Activated CD4-positive, alpha-beta T cell treated with anti-CD3 and anti-CD28 coated beads, Interleukin-2, amount 10 ng/mL, durations not matched to agents 7 days and 5 days (primary cell): ENCODE data around the gene PRB2. TPM values are rescaled to one million over a fixed set of nuclear protein-coding genes. Genes with fewer than 3 reads are reported as not detected.
"Not testable (repeated sequence)": the region's sequence is repeated elsewhere in the genome, so short reads cannot be mapped to it uniquely, and the experiment has no call there.

Source experiments
- CTCF ChIA-PET: fragments of 350-600 bp; sonication (Branson Sonifier 250); formaldehyde crosslinking; loops from one replicate; lab custom pipeline; 2021; ENCODE audit warnings: antibody characterized with exemption; lab: Charles Lee
- POLR2A ChIA-PET: fragments of 350-600 bp; sonication (Branson Sonifier 250); formaldehyde crosslinking; loops from one replicate; lab custom pipeline; 2021; ENCODE audit warnings: antibody characterized with exemption; lab: Charles Lee
- DNase-seq: peaks from one replicate; pipeline ENCODE4 v3.0.0-alpha.2; 2020
- H3K27ac Mint-ChIP-seq: one replicate; pipeline ENCODE4 v1.8.0; 2021; ENCODE audit warnings: mild to moderate bottlenecking, moderate library complexity, mixed read lengths
- H3K27me3 Mint-ChIP-seq: one replicate; pipeline ENCODE4 v1.8.0; 2021; ENCODE audit warnings: mixed read lengths
- H3K36me3 Mint-ChIP-seq: one replicate; pipeline ENCODE4 v1.8.0; 2021; ENCODE audit warnings: low read depth, mixed read lengths
- H3K4me1 Mint-ChIP-seq: one replicate; pipeline ENCODE4 v1.8.0; 2021; ENCODE audit warnings: mixed read lengths
- H3K4me3 Mint-ChIP-seq: one replicate; pipeline ENCODE4 v1.8.0; 2021; ENCODE audit warnings: mild to moderate bottlenecking, moderate library complexity, mixed read lengths
- H3K9me3 Mint-ChIP-seq: one replicate; pipeline ENCODE4 v1.8.0; 2021; ENCODE audit warnings: mixed read lengths
- total RNA-seq, 2 experiments: library from RNA; stranded (reverse); gene quantifications; one replicate each; pipeline ENCODE4 v1.2.3, GENCODE V29; 2021

The PRB2 gene
- total RNA-seq, result not detected

DNA sequence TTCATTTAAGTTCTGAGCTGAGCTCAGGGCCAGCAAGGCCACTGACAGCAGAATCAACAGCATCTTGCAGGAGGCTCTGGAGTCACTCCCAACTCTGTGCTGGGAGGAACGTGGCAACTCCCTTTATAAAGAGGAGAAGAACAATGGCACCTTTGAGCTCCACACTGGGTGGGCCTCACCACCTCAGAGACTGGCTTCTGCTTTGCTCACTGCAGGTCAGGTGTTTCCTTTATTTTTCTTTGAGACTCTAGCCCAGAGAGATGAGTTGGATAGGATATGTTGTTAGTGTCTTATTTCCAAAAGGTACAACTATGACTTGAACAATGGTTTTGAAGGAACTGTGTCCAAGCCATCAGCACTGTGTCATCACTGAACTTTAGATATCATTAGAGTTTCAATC, at the start of gene PRB2:
PRB2 (minus strand) TSS at position 101 of the 400 bp plus-strand sequence; CDS start at position 63, 38 bp downstream.
- H3K36me3 Mint-ChIP-seq, H3K4me3 Mint-ChIP-seq, H3K4me1 Mint-ChIP-seq, H3K27me3 Mint-ChIP-seq, H3K27ac Mint-ChIP-seq, CTCF ChIA-PET, POLR2A ChIA-PET, H3K9me3 Mint-ChIP-seq, DNase-seq: not testable (repeated sequence)

DNA sequence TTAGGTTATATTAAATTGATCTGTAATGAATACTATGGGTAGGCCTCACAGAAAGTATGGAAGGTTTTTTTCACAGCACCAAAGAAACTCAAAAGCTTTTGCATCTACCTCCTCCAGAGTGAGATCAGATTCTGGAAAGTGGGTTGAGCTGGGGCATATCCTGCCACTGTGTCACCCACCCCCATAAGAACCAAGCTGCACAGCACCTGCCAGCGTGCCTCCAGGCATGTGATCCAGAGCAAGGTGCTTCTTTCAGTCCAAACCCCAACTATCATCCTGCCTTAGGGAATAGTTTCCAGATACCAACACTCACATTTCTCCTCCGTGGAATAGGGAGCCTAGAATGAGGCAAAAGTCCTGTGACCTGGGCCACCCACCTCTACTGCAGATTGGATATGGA, 42.6 kb upstream of the PRB2 start:
- H3K27me3 Mint-ChIP-seq, result no peaks in the 10 kb centered on the region
- no peaks in the 10 kb centered on the region for H3K4me1 Mint-ChIP-seq
- POLR2A ChIA-PET, result no interaction called here
- H3K36me3 Mint-ChIP-seq, result no peaks in the 10 kb centered on the region
- no peak overlapping the region for H3K27ac Mint-ChIP-seq
- no peak for DNase-seq
- peaks cover 2% of the 10 kb centered on the region for H3K9me3 Mint-ChIP-seq
- no peak overlapping the region for H3K4me3 Mint-ChIP-seq
- CTCF ChIA-PET, result interaction anchor here (0.9 kb wide), 1 partner anchor 11 kb away, joined by 3 read pairs; no protein-coding TSS in a partner anchor

DNA sequence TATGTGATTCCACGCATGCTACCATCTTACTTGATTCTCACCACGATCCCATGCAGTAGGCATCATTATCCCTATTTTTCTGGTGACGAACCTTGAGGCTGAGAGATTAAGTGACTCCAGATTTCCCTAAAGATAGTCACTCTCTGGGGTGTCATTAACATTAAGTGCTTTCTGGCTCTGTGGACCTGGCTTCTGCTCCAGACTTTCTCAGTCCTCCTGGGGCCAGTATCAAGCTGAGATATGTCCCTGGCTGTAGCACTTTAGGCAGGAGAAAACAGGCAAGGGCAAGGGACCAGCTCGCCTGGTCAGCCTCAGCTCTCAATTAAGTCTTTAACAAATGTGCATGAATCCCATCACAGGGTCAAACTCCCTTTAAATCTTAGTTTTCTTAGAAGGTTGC, 38.3 kb upstream of the PRB2 start:
- no peaks in the 10 kb centered on the region for H3K36me3 Mint-ChIP-seq
- POLR2A ChIA-PET, result no interaction called here
- H3K4me1 Mint-ChIP-seq, result no peaks in the 10 kb centered on the region
- no peaks in the 10 kb centered on the region for H3K27me3 Mint-ChIP-seq
- no peak overlapping the region for H3K4me3 Mint-ChIP-seq
- no peak for DNase-seq
- no peak overlapping the region for H3K27ac Mint-ChIP-seq
- peaks cover 2% of the 10 kb centered on the region for H3K9me3 Mint-ChIP-seq
- CTCF ChIA-PET, result no interaction called here

DNA sequence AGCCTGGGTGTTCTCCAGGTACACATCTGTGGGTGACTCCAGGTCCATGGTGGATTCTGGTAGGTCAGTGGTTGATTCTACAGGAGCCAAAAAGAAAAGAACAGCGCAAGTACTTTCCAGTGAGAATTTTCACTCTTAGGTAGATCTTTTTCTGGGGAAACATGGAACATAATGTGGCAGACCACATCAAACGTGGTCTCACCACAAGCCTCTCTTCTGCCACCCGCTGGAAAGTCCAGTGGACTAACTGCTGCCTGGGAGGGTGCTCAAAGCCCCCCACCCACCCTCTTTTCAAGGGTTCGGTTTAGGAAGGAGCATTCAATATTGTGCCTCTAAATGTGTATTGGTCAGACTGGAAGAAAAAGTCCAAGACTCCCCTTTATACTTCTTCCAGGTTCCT, 36.1 kb upstream of the PRB2 start:
- DNase-seq, result no peak
- no peaks in the 10 kb centered on the region for H3K27me3 Mint-ChIP-seq
- ChIA-PET CTCF (no interaction called here), POLR2A (no interaction called here)
- no peaks in the 10 kb centered on the region for H3K36me3 Mint-ChIP-seq
- H3K27ac Mint-ChIP-seq, result no peak overlapping the region
- no peaks in the 10 kb centered on the region for H3K4me1 Mint-ChIP-seq
- no peak overlapping the region for H3K4me3 Mint-ChIP-seq
- H3K9me3 Mint-ChIP-seq, result no peaks in the 10 kb centered on the region

DNA sequence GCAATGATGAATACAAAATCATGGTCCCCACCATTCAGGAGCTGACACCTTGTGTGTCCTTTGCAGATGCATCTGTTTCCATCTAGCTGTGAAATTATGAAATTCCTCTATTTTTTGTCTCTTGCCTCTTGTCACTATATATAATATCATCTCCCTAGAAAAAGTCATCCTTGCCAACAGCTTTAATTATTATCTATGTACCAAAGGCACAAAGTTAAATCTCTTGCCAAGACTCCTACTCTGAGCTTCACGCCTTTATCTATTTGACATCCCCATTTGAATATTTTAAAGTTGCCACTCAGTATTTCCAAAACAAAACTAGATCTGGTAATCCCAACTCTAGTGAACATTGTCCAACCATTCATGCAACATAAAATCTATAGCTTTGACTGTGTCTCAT, 32.0 kb upstream of the PRB2 start:
- Mint-ChIP-seq H3K4me3 (no peak overlapping the region), H3K9me3 (no peaks in the 10 kb centered on the region), H3K4me1 (no peaks in the 10 kb centered on the region), H3K27ac (no peak overlapping the region), H3K36me3 (no peaks in the 10 kb centered on the region), H3K27me3 (no peaks in the 10 kb centered on the region)
- no peak for DNase-seq
- ChIA-PET CTCF (interaction anchor here (1.2 kb wide), 1 partner anchor 11 kb away, joined by 3 read pairs; no protein-coding TSS in a partner anchor), POLR2A (no interaction called here)

DNA sequence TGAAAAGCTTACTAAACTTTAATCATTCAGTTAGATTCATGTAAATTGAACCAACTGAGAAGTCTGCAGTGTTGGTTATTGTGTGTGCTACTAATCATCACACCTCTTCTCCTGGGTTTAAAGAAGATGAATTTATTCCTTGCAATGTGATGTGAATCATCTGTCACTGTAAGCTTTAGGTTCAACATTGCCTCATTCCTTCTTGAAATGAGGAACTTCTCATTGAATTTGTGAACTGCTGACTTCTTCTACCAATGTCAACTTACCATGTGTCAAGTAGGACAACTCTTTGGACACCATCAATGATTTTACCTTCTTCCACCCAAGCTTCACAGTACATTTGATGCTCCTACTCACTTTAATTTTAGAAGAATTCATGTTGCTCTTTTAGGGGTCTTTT, 17.4 kb upstream of the PRB2 start:
- Mint-ChIP-seq H3K4me1 (no peaks in the 10 kb centered on the region), H3K27me3 (no peaks in the 10 kb centered on the region), H3K36me3 (no peaks in the 10 kb centered on the region), H3K27ac (no peak overlapping the region), H3K4me3 (no peak overlapping the region), H3K9me3 (peaks cover 8% of the 10 kb centered on the region)
- no peak for DNase-seq
- ChIA-PET POLR2A (no interaction called here), CTCF (no interaction called here)

DNA sequence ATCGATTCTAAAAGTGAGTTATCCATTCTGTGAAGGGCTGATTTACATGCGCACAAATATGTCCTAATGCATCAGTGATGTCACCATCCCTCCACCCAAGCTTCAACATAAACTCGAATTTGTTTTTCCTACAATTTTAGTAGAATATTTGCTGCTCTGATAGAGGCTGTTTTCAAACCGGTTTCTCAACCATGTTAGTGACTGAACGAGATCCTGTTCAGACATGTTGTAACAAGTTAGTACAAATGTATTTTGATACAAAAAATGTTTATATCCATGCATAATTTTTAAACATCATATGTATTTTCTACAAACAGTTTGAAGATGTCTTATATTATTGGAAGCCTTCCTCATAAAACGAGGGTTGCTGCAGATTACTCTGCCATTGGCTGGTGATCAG, 12.7 kb upstream of the PRB2 start:
- Mint-ChIP-seq H3K27ac (no peak overlapping the region), H3K4me1 (no peaks in the 10 kb centered on the region), H3K4me3 (no peak overlapping the region), H3K36me3 (no peaks in the 10 kb centered on the region), H3K27me3 (no peaks in the 10 kb centered on the region), H3K9me3 (peaks cover 8% of the 10 kb centered on the region)
- ChIA-PET CTCF (no interaction called here), POLR2A (no interaction called here)
- no peak for DNase-seq

DNA sequence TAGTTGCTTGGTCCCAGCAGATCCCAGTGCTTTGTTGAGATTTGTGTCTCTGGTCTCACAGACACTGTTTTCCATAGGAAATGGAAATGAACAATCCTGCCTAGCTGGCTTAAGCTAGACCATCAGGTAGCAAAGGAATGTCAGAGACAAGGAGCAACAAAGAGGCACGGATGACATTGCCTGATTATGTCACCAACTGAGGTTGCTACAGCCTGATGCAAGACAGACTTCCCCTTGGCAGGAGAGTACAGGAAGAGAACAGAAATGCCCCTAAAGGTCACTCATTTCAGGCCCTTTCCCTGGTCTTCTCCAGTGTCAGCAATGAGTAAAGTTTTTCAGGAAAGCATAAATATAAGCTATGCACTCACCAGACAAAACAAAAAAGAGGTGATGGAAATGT, 2.0 kb upstream of the PRB2 start:
- ChIA-PET POLR2A (no interaction called here), CTCF (no interaction called here)
- no peaks in the 10 kb centered on the region for H3K36me3 Mint-ChIP-seq

DNA sequence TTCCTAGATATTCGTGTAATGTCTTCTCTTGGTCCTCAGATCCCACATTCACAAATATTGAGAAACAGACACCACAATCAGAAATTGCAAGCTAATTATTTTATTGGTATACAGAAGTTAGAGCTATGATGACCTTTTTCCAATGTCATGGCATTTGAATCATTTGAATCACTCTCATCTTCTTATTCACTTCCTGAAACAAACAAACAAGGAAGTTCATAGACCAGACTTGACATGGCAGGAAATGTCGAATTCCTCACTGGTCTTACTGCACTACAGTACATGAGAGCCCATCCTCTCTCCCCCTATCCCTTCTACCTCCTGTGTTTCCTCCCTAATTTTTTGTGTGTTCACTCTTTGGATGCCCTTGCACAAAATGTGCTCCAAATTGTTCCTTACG, 3.9 kb downstream of the PRB2 start:
- CTCF ChIA-PET, H3K9me3 Mint-ChIP-seq, POLR2A ChIA-PET, H3K36me3 Mint-ChIP-seq, H3K27me3 Mint-ChIP-seq, H3K27ac Mint-ChIP-seq, DNase-seq, H3K4me3 Mint-ChIP-seq, H3K4me1 Mint-ChIP-seq: not testable (repeated sequence)

More for the DNA sequence above, 2.0 kb upstream of the PRB2 start:
- Mint-ChIP-seq H3K4me3 (no peak overlapping the region), H3K9me3 (no peaks in the 10 kb centered on the region), H3K27ac (no peak overlapping the region), H3K27me3 (peaks cover 6% of the 10 kb centered on the region), H3K4me1 (no peaks in the 10 kb centered on the region)
- DNase-seq, result no peak

DNA sequence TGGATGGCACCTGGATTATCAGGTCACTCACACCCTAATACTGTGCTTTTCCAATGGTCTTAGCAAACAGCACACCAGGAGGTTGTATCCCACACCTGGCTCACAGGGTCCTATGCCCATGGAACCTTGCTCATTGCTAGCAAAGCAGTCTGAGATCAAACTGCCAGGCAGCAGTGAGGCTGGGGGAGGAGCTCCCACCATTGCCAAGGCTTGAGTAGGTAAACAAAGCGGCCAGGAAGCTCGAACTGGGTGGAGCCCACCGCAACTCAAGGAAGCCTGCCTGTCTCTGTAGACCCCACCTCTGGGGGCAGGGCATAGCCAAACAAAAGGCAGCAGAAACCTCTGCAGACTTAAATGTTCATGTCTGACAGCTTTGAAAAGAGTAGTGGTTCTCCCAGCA, 17.9 kb downstream of the PRB2 start:
- H3K36me3 Mint-ChIP-seq, DNase-seq, H3K4me3 Mint-ChIP-seq, H3K4me1 Mint-ChIP-seq, H3K27ac Mint-ChIP-seq, H3K9me3 Mint-ChIP-seq, POLR2A ChIA-PET, H3K27me3 Mint-ChIP-seq: not testable (repeated sequence)
- CTCF ChIA-PET, result interaction anchor here (0.6 kb wide), 1 partner anchor 203 kb away, joined by 3 read pairs; no protein-coding TSS in a partner anchor

DNA sequence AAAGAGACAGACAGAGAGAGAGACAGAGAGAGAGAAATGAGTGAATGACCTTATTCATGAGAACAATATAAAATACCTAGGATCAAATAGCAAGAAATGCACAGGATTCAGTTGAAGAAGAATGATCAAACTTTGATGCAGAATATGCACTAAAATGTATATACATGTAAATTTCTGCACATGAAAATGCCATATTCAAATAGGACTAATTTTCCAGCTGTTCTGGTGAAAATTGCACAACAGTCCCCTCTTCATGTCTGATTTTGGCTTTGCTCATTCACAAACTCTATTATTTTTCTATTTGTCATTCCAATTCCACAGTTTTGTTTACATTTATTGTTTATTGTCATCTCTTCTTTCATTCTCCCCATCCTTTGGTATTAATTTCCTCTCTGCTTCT, 34.2 kb downstream of the PRB2 start:
- Mint-ChIP-seq H3K36me3 (no peaks in the 10 kb centered on the region), H3K9me3 (no peaks in the 10 kb centered on the region), H3K4me3 (no peak overlapping the region), H3K27ac (no peak overlapping the region), H3K4me1 (no peaks in the 10 kb centered on the region), H3K27me3 (no peaks in the 10 kb centered on the region)
- DNase-seq, result no peak
- POLR2A ChIA-PET, result no interaction called here
- CTCF ChIA-PET, result no interaction called here

DNA sequence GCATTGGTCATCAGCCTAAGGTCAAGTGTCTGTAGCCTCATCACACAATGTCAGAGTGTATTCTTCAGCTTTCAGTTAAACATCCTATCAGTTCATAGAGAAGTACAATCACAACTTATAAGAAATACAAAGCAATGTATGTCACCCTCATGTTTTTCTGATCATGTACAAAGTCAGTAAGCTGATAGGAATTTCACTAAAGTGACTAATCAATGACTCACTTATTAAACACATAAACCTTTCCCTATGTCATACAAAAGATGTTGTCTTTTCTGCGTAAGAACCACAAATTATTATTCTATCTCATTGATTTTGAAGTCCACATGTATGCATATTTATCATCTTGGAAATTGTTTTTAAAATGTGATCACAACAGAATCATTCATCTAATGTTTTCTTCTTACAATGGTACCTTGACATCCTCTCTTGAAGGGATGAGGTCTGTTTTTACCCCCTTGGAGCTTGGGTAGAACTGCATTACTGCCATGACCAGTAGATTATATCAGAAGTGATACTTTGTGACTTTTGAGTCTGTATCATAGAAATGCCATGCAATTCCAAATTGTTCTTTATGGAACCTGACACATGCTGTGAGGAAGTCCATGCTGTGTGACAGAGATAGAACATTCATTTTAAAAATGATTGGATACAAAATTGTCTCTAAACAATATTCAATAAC, 35.0 kb downstream of the PRB2 start:
- H3K4me1 Mint-ChIP-seq, POLR2A ChIA-PET, H3K27me3 Mint-ChIP-seq, H3K27ac Mint-ChIP-seq, H3K9me3 Mint-ChIP-seq, H3K4me3 Mint-ChIP-seq, H3K36me3 Mint-ChIP-seq, DNase-seq: not testable (repeated sequence)
- CTCF ChIA-PET, result interaction anchor here (0.6 kb wide), 1 partner anchor 129 kb away, joined by 4 read pairs; no protein-coding TSS in a partner anchor

DNA sequence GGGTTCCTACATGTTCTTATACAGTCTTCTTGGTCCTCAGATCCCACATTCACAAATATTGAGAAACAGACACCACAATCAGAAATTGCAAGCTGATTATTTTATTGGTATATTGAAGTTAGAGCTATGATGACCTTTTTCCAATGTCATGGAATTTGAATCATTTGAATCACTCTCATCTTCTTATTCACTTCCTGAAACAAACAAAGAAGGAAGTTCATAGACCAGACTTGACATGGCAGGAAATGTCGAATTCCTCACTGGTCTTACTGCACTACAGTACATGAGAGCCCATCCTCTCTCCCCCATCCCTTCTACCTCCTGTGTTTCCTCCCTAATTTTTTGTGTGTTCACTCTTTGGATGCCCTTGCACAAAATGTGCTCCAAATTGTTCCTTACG, 43.6 kb downstream of the PRB2 start:
- DNase-seq, H3K9me3 Mint-ChIP-seq, H3K36me3 Mint-ChIP-seq, H3K4me1 Mint-ChIP-seq, H3K27me3 Mint-ChIP-seq, CTCF ChIA-PET, POLR2A ChIA-PET, H3K4me3 Mint-ChIP-seq, H3K27ac Mint-ChIP-seq: not testable (repeated sequence)

DNA sequence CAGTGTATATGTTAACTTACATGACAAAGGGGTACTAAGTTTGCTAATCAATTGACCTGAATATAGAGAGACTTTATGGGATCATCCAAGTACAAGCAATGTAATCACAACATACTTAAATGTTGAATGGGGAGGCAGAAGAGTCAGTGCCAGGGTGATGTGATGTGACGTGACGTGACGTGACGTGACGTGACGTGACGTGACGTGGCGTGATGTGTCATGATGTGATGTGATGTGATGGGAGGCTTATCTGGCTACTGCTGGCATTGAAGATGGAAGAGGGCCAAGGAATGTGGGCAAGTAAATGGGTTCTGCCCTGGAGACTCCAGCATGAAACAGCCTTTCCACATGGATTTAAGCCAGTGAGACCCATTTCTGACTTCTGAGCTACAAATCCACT, 46.9 kb downstream of the PRB2 start:
- Mint-ChIP-seq H3K4me1 (no peaks in the 10 kb centered on the region), H3K4me3 (no peak overlapping the region), H3K9me3 (no peaks in the 10 kb centered on the region), H3K36me3 (no peaks in the 10 kb centered on the region), H3K27me3 (no peaks in the 10 kb centered on the region), H3K27ac (no peak overlapping the region)
- no peak for DNase-seq
- ChIA-PET CTCF (no interaction called here), POLR2A (no interaction called here)
